Prostate gland (tissue), 2 donors: ENCODE data around the gene CHST15. TPM values are rescaled to one million over a fixed set of nuclear protein-coding genes. Genes with fewer than 3 reads are reported as not detected.

ENCODE experiments used
- DNase-seq: peaks from one replicate; pipeline ENCODE4 v3.0.0-alpha.2; 2019; ENCODE audit warnings: low spot score
- H3K27ac ChIP-seq, 2 donors: fragments of 200-600 bp; sonication (generic); 2 replicates each; pipeline ENCODE4 v1.5.1; 2017 to 2019
- H3K27me3 ChIP-seq: fragments of 200-600 bp; sonication (generic); replicated peaks from 2 replicates; pipeline ENCODE4 v1.5.1; 2019; ENCODE audit not compliant: insufficient read depth
- H3K36me3 ChIP-seq, 2 donors: fragments of 200-600 bp; sonication (generic); 1 replicate in 1 of 2; 2 replicates in 1 of 2; pipeline versions ENCODE4 v1.5.1 to v1.8.1; 2017 to 2019
- H3K4me1 ChIP-seq: fragments of 200-600 bp; sonication (generic); replicated peaks from 2 replicates; pipeline ENCODE4 v1.5.1; 2019
- H3K4me3 ChIP-seq, 2 donors: fragments of 200-600 bp; sonication (generic); 2 replicates each; pipeline ENCODE4 v1.5.1; 2017 to 2019
- H3K9me3 ChIP-seq: fragments of 200-600 bp; sonication (generic); 2 replicates; pipeline ENCODE4 v1.5.1; 2017
- POLR2A ChIP-seq: fragments of 450-650 bp; IDR thresholded peaks from one replicate; pipeline ENCODE4 v1.6.1; 2016; ENCODE audit warnings: antibody characterized with exemption, mild to moderate bottlenecking
- POLR2AphosphoS5 ChIP-seq: sonication (generic); formaldehyde crosslinking; IDR thresholded peaks from one replicate; pipeline ENCODE4 v1.6.1; 2017; ENCODE audit warnings: antibody characterized with exemption
- WGBS: methylation state at CpG from one replicate; pipeline ENCODE4 v1.1.5; 2018; 5-methylcytosine and 5-hydroxymethylcytosine counted together
- intact Hi-C: fragments of 100-400 bp; cut with DNase I; formaldehyde crosslinking; loops from one replicate; pipeline ENCODE4 v1.14.2; 2022
- total RNA-seq, 2 donors: library from RNA; depleted of rRNA; stranded (reverse); fragments of >200 nt; gene quantifications; one replicate each; pipeline ENCODE4 v1.1.0, GENCODE V29; 2016
- TF ChIP-seq, protein P1 (sequence below), 4 experiments: fragments of 200-600 bp in 2 of 4; fragments of 450-650 bp in 2 of 4; sonication (generic) in 2 of 4; IDR thresholded peaks; 1 replicate in 3 of 4; 2 replicates in 1 of 4; pipeline ENCODE4 v1.5.1; 2016 to 2019; ENCODE audit warnings: antibody characterized with exemption in 4 of 4, mild to moderate bottlenecking in 2 of 4, moderate library complexity in 2 of 4

CHST15 gene
- total RNA-seq, 2 donors from 2014 or later, result 13.9 to 26.0 TPM

- Histone ChIP-seq H3K4me3 (no peak overlapping the region), H3K27ac (peak overlapping the region; percentile 35 to 37), H3K9me3 (no peaks in the 10 kb centered on the region), H3K27me3 (no peaks in the 10 kb centered on the region), H3K4me1 (peaks cover 4% of the 10 kb centered on the region), H3K36me3 (no peaks in the 10 kb centered on the region)
- 12% methylated on average over 12 of the region's 12 CpGs for WGBS
- no peak for DNase-seq
- TF ChIP-seq, protein P1, sequence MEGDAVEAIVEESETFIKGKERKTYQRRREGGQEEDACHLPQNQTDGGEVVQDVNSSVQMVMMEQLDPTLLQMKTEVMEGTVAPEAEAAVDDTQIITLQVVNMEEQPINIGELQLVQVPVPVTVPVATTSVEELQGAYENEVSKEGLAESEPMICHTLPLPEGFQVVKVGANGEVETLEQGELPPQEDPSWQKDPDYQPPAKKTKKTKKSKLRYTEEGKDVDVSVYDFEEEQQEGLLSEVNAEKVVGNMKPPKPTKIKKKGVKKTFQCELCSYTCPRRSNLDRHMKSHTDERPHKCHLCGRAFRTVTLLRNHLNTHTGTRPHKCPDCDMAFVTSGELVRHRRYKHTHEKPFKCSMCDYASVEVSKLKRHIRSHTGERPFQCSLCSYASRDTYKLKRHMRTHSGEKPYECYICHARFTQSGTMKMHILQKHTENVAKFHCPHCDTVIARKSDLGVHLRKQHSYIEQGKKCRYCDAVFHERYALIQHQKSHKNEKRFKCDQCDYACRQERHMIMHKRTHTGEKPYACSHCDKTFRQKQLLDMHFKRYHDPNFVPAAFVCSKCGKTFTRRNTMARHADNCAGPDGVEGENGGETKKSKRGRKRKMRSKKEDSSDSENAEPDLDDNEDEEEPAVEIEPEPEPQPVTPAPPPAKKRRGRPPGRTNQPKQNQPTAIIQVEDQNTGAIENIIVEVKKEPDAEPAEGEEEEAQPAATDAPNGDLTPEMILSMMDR (IDR thresholded peaks at IDR 0.05), result no peak
- TF ChIP-seq POLR2AphosphoS5 (no peak), POLR2A (no peak)
- intact Hi-C loops, result no loop called here
These were observed 18.0 kb downstream of the CHST15 start for GRCh38 chr10:124075231-124075955.

DNA sequence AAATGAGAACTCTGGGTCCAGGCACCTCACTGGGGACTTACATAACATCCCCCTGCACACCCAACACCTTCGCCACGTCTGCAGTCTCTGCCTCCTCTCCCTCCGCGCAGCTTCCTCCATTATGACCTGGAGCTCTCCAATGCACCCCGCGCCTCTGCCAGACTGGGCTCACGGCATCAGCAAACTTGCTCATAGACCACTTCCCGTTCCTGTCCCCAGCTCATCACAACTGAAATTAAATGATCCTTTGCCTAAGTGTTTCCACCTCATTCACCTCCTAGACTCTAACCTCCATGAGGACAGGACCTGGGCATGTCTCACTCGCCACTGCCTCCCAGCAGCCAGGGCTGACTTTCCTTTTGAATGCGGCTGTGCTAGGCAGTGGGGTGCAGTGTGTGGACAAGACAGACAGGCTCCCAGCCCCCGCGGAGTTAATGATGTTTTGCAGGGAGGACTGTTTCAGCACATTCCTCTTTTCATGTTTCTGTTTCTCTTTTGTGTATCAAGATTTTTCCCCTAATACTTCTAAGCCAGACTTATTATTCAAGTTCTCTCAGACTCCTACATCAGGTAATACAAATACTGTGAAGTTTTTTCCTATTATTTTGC, 18.8 kb downstream of the CHST15 start:
- no peaks in the 10 kb centered on the region for H3K9me3 ChIP-seq
- intact Hi-C loops, result no loop called here
- 95% methylated on average over 12 of the region's 12 CpGs for WGBS

DNA sequence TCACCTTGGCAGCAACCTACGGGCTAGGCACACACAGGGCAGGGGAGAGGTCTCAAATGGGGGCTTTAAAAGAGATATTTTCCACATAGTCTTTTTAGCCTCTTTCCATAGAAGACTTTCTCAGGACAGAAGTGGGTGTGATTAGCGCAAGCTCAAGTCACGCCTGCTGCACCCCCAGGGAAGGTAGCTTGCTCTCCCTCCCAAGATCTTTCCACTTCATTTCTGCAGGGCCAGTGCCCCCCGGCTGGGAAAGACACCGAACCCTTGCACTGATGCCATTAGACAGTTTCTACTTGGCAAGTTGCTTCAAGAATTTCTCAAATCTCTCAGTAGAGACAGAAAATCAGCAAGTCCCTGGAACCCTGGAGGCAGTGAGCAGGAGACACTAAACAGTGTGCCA, 19.4 kb downstream of the CHST15 start:
- no peaks in the 10 kb centered on the region for H3K9me3 ChIP-seq
- H3K36me3 ChIP-seq, result no peaks in the 10 kb centered on the region
- H3K27ac ChIP-seq, result no peak overlapping the region
- intact Hi-C loops, result no loop called here
- no peak overlapping the region for H3K4me3 ChIP-seq
- TF ChIP-seq, protein P1 (IDR thresholded peaks at IDR 0.05), result no peak
- no peak for TF ChIP-seq POLR2AphosphoS5
- no peak for TF ChIP-seq POLR2A
- DNase-seq, result no peak
- H3K27me3 ChIP-seq, result no peaks in the 10 kb centered on the region
- H3K4me1 ChIP-seq, result peaks cover 4% of the 10 kb centered on the region
- WGBS, result 92% methylated on average over 5 of the region's 5 CpGs

More for the DNA sequence above, 18.8 kb downstream of the CHST15 start:
- Histone ChIP-seq H3K27me3 (no peaks in the 10 kb centered on the region), H3K36me3 (no peaks in the 10 kb centered on the region), H3K4me3 (no peak overlapping the region), H3K4me1 (peaks cover 4% of the 10 kb centered on the region), H3K27ac (no peak overlapping the region)
- no peak for DNase-seq
- no peak for TF ChIP-seq POLR2AphosphoS5
- TF ChIP-seq, protein P1 (IDR thresholded peaks at IDR 0.05), result no peak
- TF ChIP-seq POLR2A, result no peak

- no peak overlapping the region for H3K4me3 ChIP-seq
- no peak for DNase-seq
- no peak overlapping the region for H3K27ac ChIP-seq
- TF ChIP-seq POLR2A (no peak), POLR2AphosphoS5 (no peak)
- TF ChIP-seq, protein P1 (IDR thresholded peaks at IDR 0.05), result no peak
- intact Hi-C loops, result no loop called here
- H3K9me3 ChIP-seq, result no peaks in the 10 kb centered on the region
- no peaks in the 10 kb centered on the region for H3K36me3 ChIP-seq
- H3K4me1 ChIP-seq, result peaks cover 4% of the 10 kb centered on the region
- H3K27me3 ChIP-seq, result no peaks in the 10 kb centered on the region
- 86% methylated on average over 3 of the region's 3 CpGs for WGBS
These were observed 20.9 kb downstream of the CHST15 start for GRCh38 chr10:124072541-124072940.

- intact Hi-C loops, result no loop called here
- WGBS, result 94% methylated on average over 4 of the region's 4 CpGs
- H3K4me1 ChIP-seq, result peaks cover 4% of the 10 kb centered on the region
These were observed 21.3 kb downstream of the CHST15 start for GRCh38 chr10:124072106-124072505.

More at GRCh38 chr10:124072106-124072505, 21.3 kb downstream of the CHST15 start:
- TF ChIP-seq POLR2AphosphoS5 (no peak), POLR2A (no peak)
- TF ChIP-seq, protein P1 (IDR thresholded peaks at IDR 0.05), result no peak
- no peak for DNase-seq
- H3K27me3 ChIP-seq, result no peaks in the 10 kb centered on the region
- H3K36me3 ChIP-seq, result no peaks in the 10 kb centered on the region
- no peaks in the 10 kb centered on the region for H3K9me3 ChIP-seq
- H3K4me3 ChIP-seq, result no peak overlapping the region
- H3K27ac ChIP-seq, result no peak overlapping the region
